HG03442 (cell line): ENCODE results near the gene FOXO3.
"Not testable (repeated sequence)": the region's sequence is repeated elsewhere in the genome, so short reads cannot be mapped to it uniquely, and the experiment has no call there.

Source experiments
- ATAC-seq: cut with Tn5 transposase; IDR thresholded peaks from one replicate; pipeline ENCODE4 v1.9.1; 2021; ENCODE audit warnings: mild to moderate bottlenecking, moderate library complexity; ENCODE audit not compliant: unreplicated experiment

The FOXO3 gene

DNA sequence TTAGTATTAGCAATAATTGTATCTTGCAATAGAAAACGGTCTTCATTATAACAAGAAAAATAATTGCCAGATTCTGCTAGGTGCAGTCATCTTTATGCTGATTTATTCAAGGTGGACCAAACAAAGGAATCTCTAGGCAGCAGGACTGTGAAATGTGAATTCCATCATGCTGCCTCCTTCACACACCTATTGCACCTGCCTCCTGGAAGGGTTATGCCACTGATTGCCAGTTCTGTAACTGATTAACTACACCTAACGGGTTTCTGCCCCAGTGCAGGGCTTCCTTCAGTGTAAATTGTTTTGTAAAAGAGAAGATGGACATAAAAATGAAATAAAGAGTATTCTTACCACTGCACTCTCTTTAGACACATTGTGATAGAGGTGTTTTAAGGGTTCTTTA is 96.1 kb downstream of the FOXO3 start:
- ATAC-seq: no peak

DNA sequence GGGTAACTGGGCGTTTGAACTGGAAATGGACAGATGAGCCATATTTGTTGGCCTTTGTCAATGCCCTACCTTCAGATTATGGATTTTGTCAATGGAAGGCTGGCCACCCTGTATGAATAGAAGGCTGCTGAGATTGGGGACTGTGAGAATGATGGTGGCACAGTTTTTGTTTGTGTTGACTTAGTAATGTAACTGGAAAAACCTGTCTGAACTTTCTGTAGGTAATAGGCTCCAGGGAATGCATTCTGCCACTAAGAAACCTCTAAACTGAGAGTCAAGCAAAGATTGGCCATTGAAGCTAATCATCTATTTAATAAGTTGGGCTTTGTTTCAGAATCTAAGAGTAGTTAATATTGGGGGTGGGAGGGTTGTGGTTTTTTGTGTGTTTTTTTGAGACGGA is 97.5 kb downstream of the FOXO3 start:
- ATAC-seq: no peak

DNA sequence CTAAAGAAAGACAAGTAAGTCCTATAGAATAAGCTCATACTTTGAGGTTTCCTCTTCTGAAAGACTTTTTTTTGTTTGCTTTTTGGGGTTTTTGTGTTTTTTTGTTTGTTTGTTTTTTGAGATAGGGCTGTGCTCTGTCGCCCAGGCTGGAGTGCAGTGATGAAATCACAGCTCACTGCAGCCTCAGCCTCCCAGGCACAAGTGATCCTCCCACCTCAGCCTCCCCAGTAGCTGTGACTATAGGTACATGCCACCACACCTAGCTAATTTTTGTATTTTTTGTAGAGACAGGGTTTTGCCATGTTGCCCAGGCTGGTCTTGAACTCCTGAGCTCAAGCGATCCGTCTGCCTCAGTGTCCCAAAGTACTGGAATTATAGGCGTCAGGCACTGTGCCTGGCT is 98.1 kb downstream of the FOXO3 start:
- not testable (repeated sequence) for ATAC-seq

DNA sequence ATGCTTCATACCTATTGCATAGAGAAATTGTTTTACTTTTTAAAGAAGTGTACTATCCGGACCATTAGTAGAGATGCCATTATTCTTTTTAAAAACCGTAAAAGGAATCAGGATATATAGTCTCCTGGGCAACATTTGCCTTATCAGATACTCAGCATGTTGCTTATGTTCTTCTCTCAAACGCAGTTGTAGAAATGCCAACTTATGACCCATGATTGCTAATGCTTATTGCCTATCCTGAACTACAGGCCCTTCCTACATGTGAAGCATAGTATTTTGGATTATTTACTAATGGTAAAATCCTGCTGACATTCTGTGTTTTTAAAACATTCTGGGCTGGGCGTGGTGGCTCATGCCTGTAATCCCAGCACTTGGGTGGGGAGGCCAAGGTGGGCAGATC is 99.5 kb downstream of the FOXO3 start:
- no peak for ATAC-seq

DNA sequence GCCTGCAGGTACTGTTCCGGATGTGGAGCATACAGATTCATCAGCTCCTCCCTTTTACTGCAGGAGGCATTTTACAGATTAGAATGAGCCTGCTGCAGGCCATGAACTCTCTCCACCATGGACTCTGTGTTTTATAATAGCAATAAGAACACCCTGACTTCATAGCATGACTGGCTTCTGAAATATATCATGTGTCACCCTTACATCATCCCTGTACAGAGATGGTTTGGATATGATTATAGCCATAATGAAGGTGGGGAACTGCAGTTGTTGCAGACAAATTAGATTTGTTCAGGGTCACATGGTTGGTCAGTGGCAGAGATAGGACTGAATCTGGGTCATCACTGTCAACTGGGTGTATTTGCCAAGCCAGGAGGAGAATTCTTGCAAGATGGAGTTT is 100.7 kb downstream of the FOXO3 start:
- no peak for ATAC-seq

DNA sequence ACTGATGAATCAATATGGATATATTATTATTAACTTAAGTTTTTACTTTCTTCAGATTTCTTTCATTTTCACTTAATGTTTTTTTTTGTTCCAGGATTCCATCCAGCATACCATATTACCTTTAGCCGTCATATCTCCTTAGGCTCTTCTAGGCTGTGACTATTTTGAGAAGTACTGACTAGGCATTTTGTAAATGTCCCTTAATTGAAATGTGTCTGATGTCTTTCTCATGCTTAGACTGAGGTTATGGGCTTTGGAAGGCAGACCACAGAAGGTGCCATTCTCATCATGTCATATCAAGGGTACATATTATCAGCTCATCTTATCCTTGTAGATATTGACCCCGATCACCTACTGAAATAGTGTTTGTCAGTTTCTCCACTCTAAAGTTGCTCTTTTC is 101.3 kb downstream of the FOXO3 start:
- no peak for ATAC-seq

DNA sequence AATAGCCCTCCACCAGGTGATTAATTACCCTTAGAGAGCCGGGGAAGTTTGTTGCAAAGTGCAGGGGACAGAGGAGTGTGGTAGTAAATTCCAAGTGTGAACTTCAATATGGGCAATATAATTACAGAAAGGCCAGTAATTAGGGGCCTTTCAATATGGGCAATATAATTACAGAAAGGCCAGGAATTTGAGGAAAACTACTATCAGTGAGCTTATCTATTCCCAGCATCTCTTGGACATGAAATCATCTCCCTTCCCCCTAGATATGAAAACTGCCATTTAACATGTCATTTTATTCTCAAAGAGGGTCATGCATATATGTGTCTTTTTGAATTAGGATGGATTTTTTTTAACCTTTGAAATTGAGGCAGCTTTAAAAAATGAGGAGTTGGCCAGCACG is 102.0 kb downstream of the FOXO3 start:
- ATAC-seq: no peak

DNA sequence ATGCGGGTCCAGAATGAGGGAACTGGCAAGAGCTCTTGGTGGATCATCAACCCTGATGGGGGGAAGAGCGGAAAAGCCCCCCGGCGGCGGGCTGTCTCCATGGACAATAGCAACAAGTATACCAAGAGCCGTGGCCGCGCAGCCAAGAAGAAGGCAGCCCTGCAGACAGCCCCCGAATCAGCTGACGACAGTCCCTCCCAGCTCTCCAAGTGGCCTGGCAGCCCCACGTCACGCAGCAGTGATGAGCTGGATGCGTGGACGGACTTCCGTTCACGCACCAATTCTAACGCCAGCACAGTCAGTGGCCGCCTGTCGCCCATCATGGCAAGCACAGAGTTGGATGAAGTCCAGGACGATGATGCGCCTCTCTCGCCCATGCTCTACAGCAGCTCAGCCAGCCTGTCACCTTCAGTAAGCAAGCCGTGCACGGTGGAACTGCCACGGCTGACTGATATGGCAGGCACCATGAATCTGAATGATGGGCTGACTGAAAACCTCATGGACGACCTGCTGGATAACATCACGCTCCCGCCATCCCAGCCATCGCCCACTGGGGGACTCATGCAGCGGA is 102.9 kb downstream of the FOXO3 start:
- ATAC-seq: not testable (repeated sequence)

DNA sequence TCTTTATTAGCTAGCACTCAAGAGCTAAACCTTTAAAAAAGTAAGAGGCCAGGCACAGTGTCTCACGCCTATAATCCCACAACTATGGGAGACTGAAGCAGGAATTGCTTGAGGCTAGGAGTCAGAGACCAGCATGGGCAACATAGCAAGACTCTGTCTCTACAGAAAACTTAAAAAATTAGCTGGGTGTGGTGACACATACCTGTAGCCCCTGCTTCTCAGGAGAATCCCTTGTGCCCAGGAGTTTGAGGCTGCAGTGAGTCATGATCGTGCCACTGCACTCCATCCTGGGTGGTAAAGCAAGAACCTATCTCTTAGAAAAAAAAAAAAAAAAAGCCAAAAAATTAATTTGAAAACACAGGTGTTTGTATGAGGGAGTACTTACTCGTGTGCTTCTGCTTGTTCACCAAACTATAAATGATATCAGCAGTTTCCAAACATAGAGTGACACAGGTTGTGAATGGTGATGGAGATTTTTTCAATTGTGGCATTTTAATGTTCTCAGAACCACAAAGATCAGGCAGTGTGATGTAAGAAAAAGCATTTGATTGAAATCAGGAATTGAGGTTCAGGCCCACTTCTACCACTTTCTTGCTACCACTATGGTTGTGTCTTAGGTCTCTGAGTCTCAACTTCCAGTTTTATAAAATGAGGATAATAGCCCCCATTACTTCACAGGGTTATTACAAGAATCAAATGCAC is 104.9 kb downstream of the FOXO3 start:
- ATAC-seq: no peak

DNA sequence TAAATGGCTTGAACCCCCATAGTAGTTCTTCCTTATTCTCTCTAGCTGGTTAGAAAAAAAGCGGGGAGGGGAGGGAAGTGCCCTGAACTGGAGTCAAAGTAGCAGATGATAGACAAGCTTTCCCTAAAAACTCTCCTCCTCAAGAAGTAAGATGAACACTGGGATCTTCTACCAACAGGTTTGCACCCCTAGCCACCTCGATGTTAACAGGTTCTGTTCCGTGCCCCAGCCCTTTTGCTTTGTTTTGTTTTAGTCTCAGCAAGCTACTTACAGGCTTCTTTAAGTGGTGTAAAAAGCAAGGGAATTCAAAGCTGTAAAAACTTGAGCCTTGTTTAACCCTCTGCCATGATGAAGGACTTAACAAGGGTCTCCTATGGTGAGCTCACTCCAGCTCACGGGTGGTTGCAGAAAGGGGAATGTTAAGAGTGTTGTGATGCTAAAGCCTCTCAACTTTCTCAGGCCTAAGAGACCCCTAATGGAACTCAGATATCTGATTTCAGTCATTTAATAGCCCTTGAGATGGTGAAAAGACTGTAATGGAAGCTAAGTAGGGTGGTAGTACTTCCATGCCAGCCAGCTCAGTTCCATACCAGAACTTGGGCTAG is 106.0 kb downstream of the FOXO3 start:
- no peak for ATAC-seq

DNA sequence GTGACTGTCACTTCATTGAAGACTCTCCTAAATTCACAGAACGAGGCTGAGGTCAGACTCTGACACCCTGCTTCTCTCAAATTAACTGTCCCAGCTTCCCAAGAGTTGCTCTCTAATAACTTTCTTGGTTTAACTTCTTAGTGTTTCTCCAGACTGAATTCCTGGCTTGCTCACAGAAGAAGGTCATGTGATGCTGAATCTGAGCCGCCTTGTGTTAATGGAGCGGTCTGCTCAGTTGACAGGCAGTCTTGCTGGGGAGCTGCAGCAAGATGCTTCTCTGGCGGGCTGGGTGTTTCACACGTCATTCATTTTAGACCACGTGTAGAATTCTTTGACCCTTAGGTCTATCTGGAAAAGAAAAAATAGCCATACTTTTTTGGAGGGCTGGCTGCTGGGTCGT is 107.3 kb downstream of the FOXO3 start:
- no peak for ATAC-seq

DNA sequence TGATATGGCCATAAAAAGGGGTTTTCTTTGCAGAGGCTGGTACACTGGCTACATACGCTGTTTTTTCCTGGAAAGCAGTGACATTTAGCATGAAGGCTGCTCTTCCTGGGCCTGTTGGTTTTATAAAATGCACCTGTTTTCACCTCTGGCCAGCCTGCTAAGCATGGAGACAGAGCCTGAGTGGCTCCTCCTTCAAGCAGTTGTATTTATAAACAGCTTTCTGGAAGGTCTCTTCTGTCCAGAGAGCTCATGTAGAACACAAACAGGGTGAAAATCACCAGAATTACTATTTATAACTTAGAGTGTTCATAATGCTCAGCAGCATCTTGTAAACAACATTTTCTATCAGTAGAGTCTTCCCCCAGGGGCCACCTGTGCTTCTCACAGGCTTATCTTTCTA is 109.0 kb downstream of the FOXO3 start:
- ATAC-seq: no peak

DNA sequence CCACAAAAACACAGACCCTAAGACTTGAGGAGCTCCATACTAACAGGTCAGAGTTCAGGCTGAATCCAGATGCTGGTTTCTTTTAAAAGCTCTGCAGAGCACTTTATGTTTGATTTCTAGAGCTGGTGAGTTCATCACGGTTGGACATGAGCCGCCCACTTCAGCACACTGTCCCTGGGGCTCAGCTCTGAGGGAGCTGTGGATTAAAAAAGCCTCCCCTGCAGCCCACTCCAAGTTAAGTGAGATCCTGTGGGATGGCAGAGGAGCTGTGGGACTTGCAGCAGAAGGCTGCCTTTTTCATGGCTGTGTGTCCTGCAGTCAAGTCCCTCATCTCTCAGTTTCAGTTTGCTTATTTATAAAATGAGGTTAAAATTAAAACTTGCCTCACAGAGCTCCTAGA is 110.5 kb downstream of the FOXO3 start:
- no peak for ATAC-seq

DNA sequence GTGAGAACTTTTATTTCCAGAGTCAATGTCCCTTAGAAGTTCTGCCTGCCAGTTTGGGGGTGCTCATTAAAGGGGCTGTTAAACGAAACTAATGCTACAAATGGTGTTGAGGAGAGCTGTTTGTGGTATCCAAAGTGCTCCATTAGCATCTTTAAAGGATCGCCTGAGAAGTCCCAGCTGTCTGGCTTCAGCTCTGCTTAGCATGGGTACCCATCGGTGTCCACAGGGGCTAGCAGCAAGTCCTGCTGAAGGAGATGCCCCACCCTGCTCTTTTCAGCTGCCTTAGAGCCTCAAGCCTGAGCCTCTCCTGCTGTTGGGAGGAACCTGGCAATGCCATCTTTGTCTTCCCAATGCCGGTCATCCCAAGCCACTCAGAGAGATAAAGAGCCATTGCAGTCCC is 111.1 kb downstream of the FOXO3 start:
- no peak for ATAC-seq

DNA sequence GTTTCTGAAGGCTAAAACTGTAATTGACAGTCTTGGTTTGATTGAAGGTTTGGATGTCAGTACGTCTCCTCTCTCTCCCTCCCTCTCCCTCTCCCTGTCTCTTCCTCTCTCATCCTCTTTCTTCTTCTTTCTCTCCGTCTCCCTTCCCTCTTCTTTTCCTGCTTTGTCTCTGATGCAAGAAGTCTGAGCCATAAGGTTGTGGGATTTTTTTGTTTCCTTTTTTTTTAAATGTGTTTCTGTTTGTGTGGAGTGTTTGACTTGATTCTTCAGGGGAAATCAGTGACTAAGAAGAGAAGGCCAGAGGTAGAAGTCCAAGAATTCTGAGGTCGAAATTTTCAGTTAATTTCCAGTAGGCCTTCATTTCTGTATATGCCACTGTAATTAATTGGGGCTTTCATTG is 111.9 kb downstream of the FOXO3 start:
- ATAC-seq: no peak

DNA sequence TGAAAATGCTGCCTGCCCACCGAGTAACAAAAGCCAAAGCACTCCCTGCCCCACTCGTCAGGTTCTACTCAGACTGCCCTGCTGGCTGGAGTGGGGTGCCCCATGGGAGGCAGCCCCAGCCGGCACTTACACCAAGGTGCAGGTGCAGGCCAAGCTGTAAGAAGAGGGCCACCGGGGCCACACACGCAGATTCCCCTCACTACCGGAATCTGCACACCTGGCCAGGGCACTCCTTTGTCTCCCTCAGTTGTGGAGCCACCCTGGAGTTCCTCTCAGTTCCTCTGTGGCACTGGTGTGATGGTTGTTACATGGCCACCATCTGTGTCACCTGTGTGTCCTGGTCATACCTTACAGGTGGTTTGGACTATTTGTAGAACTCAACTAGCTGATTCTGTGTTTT is 112.4 kb downstream of the FOXO3 start:
- no peak for ATAC-seq

DNA sequence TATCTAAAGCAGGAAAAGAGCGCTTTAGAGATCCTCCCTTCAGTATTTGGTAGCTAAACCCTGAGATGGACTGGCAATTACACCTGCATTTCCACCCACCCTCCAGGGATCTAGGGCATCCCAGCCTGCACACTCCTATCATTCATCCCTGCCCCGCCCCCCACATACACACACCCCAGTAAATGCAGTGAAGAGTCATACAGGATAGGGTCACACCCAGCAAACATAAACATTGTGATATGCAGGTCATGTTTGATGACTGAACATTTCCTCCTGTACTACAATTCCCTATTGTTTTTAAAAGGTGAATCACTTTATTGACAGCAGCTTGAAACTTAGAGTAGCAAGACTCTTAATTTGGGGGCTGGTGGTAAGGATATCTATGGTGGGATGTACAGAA is 112.9 kb downstream of the FOXO3 start:
- no peak for ATAC-seq

DNA sequence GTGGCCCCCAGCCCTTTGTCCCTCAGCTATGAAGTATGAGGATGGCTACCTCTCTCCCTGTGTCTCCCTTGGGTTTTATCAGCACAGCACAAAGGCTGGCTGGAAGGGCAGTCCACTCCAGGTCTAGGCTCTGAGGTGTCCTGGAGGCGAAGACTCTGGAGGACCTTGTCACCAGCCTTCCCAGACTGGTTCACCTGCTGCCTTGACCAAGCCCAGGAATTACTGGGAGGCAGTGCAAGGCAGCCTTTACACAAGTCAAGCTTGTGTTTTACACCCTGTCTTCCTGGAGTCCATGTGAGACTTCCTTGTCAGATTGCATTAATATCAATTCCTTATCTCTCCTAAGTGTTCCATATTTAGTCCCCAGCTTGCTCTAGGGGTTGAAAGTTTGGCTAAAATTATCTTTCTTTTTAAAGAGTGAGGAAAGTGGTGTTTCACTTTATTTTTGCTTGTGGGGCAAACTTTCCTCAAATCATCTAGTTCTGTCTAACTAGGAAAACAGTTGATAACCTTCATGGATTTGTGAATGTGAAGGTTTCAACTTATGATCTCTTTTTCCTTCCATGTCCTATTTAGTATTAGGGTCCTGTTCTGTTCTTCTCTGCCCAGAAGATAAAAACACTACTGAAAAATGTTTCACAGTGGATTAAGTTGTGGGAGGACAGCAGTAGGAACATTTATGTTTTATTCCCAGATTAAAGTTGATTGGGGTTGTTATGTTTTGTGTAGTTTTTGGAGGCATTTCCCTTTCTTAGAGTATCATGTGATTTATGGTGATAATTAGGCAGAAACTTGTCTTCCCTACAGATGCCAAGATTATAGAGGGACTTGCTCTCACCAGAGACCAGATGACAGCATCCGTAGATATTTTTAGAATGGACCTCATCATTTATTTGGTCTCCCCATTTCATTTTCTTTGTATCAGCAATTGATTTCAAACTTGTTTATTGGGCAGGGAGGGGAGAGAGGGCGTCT is 114.8 kb downstream of the FOXO3 start:
- ATAC-seq: no peak

DNA sequence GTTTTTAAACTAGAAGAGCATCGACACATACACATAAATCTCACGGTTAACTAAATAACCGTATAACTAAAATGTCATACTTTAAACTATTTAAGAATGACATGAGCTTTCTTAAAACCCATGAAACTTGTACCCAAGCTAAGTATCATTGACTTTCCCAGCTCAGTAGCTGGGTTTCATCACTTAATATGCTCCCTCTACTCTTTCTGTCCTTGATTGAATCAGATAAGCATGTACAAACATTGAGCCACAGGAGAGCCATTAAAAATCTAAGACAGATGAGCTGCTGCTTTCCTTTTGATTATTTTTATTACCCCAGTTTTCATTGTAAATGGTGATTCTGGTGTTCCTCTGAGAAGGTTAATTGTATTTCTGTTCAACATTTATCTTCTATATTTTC is 115.8 kb downstream of the FOXO3 start:
- no peak for ATAC-seq

DNA sequence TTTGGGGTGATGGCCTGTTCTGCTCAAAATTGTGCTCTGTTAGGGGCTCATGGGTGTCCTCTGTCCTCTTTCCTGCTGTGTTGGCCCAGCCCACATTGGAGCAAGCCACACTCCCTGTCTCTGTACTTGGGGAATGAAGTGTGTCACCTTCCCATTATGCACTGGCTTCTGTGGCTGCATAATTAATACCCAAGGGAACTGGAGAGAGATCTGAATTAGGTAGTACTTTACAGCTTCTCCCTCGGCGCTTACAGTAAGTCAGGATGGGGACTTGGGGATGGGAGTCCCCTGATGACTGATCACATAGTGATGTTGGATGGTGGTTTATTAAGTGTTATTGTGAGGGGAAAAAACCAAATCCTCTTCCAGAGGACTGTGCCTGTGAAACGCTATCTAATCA is 116.6 kb downstream of the FOXO3 start:
- no peak for ATAC-seq

DNA sequence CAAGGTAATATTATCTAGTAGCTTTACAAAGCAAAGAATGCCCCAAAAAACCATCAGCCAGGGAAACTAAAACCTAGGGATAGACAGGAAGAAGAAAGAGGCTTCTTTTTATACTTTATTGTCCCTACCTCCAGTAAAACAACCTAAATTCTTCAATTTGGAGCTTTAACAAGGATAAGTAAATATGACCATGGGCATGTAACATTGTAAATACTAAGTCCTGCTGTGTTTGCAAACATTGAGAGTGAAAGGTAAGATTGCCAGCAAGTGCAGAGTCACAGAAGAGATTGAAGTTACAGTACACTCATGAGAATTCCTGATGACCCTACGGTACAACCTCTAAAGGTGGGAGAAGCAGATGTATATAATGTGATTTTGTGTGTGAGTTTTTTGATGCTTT is 117.2 kb downstream of the FOXO3 start:
- no peak for ATAC-seq

DNA sequence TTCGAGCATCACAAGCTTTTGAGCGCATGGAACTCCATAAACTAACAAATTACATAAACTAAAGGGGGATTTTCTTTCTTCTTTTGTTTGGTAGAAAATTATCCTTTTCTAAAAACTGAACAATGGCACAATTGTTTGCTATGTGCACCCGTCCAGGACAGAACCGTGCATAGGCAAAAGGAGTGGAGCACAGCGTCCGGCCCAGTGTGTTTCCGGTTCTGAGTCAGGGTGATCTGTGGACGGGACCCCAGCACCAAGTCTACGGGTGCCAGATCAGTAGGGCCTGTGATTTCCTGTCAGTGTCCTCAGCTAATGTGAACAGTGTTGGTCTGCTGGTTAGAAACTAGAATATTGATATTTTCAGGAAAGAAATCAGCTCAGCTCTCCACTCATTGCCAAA is 119.6 kb downstream of the FOXO3 start:
- not testable (repeated sequence) for ATAC-seq
